ENCODE data around the gene SLC9A3.

SLC9A3 gene

DNA sequence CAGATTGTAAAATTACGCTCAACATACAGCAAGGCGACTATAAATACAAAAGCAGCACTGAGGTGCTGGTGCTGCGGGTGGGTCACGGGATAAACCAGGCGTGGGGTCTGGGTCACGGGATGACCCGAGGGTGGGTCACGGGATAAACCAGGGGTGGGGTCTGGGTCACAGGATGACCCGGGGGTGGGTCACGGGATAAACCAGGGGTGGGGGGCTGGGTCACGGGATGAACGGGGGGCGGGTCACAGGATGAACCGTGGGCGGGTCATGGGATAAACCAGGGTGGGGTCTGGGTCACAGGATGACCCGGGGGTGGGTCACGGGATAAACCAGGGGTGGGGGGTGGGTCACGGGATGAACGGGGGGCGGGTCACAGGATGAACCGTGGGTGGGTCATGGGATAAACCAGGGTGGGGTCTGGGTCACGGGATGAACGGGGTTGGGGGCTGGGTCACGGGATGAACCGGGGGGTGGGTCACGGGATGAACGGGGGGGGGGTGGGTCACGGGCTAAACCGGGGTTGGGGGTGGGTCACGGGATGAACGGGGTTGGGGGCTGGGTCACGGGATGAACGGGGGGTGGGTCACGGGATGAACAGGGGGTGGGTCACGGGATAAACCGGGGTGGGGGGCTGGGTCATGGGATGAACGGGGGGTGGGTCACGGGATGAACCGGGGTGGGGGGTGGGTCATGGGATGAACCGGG lies 30.2 kb upstream of the SLC9A3 start:
- no peak for DNase-seq (ENCODE audit: low spot score)

GRCh38 chr5:553874-554273 lies 29.6 kb upstream of the SLC9A3 start:
- no peak for DNase-seq (ENCODE audit: low spot score)

DNA sequence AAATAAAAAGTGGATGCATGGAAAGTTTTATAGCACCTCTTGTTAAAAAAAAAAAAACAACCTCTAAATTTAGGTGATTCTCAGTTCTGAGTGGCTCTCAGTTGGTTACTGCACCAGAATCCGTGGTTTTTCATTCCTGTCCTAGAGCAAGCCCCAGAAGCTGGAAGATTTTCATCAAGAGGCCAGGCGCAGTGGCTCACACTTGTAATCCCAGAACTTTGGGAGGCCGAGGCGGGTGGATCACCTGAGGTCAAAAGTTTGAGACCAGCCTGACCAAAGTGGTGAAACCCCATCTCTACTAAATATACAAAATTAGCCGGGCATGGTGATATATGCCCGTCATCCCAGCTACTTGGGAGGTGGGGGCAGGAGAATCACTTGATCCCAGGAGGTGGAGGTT lies 27.2 kb upstream of the SLC9A3 start:
- no peak for DNase-seq (ENCODE audit: low spot score)

DNA sequence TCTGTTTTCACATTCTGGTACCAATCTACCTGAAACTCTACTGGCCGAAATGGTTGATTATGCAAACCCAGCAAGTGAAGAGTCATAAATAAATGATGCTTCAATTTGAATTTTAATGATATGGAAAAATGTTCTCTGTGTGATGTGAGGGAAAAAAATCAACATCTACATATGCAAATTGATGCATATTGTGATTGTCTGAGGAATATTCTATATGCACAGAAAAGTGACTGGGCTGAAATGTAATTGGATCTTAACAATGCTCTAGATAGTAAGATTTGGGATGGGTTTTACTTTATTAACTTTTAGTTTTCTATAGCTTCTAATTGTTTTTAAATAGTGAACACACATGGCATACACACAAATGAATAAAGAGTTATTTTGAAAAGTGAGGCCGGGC lies 25.0 kb upstream of the SLC9A3 start:
- no peak for DNase-seq (ENCODE audit: low spot score)

DNA sequence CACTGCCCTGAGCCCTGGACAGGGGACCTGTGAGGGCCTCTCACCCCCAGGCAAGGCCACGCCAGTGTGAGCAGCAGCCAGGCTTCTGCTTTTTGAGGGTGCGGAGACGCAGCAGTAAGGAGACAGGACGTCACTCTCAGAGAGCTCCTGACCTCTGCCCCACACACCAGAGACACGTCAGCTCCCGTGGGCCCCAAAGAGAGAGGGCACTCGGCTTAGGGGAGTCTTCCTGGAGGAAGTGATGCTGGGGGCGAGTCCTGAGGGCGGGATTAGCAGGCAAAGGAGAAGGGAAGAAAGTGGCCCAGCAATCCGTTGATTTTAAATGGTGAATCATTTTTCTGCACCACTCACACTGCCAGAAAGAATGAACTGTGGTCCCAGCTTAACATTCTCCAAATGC lies 24.0 kb upstream of the SLC9A3 start:
- no peak for DNase-seq (ENCODE audit: low spot score)

GRCh38 chr5:547086-547924 lies 23.1 kb upstream of the SLC9A3 start:
- DNase-seq (ENCODE audit: low spot score) = no peak

- no peak for DNase-seq (ENCODE audit: low spot score)
These were observed 22.2 kb upstream of the SLC9A3 start for GRCh38 chr5:546376-546908.

GRCh38 chr5:545641-546375 lies 21.6 kb upstream of the SLC9A3 start:
- DNase-seq (ENCODE audit: low spot score) = no peak

DNA sequence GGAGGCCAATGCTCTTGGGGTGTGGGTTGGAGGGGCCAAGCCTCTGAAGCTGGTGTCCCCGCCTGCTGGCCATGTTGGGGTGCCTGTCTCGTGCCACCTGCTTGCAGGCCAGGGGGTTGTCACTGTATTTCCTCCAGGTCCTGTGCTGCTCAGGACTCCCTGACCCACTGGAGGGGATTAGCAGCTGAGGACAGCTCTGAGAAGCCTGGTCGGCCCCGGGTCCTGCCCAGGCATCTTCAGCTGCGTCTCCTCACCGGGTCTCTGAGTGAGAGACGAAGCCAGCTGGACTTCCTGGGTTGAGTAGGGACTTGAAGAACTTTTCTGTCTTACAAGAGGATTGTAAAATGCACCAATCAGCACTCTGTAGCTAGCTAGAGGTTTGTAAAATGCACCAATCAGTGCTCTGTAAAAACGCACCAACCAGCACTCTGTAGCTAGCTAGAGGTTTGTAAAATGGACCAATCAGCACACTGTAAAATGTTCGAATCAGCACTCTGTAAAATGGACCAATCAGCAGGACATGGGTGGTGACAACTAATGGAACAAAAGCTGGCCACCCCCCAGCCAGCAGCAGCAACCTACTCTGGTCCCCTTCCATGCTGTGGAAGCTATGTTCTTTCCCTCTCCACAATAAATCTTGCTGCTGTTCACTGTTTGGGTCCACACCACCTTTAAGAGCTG lies 20.6 kb upstream of the SLC9A3 start:
- DNase-seq (ENCODE audit: low spot score) = no peak

GRCh38 chr5:543755-544674 lies 19.8 kb upstream of the SLC9A3 start:
- no peak for DNase-seq (ENCODE audit: low spot score)

DNA sequence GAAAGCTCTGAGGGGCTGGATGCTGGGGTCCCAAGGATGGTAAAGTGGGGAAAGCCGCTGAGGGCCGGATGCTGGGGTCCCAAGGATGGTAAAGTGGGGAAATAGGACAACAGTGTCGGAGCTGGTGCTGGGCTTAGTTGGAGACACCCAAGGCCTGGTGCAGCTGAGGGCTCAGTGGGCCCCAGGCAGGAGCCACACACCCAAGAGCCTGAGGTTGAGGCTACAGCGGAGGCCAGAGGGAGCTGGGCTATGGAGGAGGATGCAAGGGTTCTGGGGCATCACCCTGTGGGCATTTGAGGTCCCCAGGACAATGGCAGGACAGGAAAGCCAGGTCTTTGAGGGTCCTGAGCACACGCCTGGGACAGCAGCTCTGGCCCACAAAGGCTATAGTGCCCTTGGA lies 19.1 kb upstream of the SLC9A3 start:
- no peak for DNase-seq (ENCODE audit: low spot score)

DNA sequence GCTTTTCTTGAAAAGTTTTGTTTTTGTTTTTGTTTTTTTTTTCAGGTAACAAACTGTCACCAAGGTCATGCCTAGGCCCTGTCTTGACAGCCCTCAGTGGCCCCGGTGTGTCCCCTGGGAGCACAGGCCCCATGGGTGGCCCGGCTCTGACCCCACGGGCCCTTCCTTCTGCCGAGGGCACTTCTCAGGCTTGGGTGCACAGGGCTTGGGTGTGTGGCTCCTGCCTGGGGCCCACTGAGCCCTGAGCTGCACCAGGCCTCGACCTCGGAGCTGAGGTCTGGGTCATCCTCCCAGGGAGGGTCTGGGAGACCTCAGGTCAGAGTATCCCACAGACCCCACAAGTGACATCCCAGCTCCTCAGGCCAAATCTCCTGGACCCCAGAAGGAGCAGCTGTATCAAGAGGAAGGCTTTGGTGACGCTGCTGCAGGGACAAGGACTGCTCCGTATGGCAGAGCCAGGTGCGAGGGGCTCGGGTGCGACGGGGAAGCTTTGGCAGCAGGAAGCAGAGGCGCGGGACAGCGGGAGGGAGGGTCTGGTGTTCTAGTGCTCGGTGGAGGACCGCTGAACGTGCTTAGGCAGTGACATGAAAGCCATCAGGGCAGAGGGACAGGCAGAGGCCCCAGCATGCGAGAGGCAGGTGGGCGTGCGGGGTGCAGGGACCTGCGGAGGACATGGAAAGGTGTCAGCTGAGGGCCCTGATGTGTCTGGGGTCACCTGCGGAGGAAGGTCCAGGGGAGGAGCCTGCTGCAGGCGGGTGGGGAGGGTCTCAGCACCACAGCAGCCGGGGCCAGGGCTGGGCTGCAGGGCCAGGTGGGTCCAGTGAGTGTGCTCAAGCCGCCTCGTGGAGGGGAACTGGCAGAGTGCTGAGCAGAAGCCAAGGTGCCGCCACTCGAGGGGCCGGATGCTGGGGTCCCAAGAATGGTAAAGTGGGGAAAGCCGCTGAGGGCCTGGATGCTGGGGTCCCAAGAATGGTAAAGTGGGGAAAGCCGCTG lies 18.4 kb upstream of the SLC9A3 start:
- no peak for DNase-seq (ENCODE audit: low spot score)

DNA sequence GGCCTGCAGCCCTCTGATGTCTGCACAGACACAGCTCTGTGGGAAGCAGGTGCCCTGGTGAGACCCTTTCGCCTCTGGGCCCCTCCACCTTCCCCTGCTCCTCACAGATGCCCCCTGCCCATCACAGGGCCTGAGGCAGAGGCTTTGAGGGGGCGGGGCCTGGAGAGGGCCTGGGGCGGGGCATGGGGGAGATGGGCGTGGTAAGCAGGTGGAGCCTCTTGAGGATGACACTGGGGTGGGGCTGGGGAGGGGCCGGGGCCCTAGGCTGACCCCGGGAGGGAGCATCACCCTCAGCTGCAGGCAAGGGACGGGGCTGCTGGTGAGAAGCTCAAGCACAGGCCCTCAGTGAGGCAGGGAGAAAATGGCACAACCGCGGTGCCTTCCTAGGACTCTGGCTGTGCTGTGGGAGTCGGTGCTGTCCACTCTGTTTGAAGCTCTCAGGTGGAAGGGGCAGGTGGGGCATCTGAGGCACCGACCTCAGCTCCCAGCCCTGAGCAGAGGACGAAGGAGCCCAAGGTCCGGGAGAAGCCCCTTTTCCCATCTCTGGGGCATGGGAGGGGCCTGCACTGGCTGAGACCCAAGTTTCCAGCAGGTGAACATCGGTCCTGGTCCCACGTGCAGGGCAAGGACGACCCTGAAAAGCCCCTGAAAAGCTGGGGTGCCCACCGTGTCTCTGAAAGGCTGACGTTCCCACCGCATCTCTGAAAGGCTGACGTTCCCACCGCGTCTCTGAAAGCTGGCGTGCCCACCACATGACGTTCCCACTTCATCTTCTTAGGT lies 17.5 kb upstream of the SLC9A3 start:
- no peak for DNase-seq (ENCODE audit: low spot score)

GRCh38 chr5:540906-541538 lies 16.8 kb upstream of the SLC9A3 start:
- DNase-seq (ENCODE audit: low spot score) = no peak

- DNase-seq (ENCODE audit: low spot score) = no peak
These were observed 16.0 kb upstream of the SLC9A3 start for GRCh38 chr5:540071-540905.

DNA sequence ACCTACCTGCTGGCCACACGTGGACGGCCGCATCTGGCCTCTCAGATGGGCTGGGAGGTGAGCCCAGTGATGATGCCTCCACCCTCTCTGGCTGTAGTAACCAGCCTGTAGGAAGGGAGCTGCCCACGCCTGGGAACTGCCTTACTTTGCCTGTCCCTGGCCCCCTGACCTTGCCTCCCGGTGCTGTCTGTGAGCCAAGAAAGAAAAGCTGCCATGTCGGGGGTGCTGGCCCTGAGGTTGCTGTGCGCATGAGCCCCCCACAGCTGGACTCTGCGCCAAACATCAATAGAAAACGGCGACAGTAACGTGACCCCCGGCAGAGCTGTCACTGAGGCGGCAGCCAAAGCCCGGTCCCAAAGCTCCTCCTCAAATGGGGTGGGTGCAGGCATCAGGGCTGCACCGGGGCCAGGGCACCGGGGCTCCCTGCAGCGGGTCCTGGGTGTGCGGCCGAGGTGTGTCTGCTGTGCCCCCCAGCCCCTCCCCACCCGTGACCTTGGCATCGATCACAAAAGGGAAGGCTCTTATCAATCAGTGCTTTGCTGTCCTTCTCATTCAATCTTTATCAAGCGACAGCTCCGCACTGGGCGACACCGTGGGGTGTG lies 15.3 kb upstream of the SLC9A3 start:
- DNase-seq (ENCODE audit: low spot score) = no peak
